ENCODE data around the gene PDLIM1.

DNA sequence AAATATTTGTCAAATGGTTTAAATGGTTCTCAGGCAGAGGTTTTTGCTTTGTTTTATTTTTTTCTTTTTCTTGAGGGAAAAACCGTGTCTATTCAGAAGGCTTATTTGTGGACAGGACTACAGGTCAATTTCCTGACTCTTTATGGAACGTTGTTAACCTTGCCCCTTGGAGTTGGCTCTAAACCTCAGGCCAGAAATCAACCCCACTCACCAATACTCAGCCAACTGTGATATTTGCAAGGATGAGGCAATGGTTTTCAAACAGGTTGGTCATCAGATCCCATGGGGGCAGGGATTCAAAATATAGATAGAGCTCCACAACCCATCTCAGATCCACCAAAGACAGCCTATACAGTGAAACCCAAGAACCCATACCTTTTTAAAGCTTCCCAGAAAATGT lies 10.2 kb downstream of the PDLIM1 start:
- TF ChIP-seq EP300 (IDR thresholded peaks at IDR 0.05) (no peak), POLR2AphosphoS5 (IDR thresholded peaks at IDR 0.05) (no peak)
- TF ChIP-seq, protein P1, sequence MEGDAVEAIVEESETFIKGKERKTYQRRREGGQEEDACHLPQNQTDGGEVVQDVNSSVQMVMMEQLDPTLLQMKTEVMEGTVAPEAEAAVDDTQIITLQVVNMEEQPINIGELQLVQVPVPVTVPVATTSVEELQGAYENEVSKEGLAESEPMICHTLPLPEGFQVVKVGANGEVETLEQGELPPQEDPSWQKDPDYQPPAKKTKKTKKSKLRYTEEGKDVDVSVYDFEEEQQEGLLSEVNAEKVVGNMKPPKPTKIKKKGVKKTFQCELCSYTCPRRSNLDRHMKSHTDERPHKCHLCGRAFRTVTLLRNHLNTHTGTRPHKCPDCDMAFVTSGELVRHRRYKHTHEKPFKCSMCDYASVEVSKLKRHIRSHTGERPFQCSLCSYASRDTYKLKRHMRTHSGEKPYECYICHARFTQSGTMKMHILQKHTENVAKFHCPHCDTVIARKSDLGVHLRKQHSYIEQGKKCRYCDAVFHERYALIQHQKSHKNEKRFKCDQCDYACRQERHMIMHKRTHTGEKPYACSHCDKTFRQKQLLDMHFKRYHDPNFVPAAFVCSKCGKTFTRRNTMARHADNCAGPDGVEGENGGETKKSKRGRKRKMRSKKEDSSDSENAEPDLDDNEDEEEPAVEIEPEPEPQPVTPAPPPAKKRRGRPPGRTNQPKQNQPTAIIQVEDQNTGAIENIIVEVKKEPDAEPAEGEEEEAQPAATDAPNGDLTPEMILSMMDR (IDR thresholded peaks at IDR 0.05), result no peak

Data from esophagus muscularis mucosa (tissue), 4 donors.